Activated CD4-positive, alpha-beta T cell treated with anti-CD3 and anti-CD28 coated beads, Interleukin-2, Interleukin-6, amounts not matched to agents 100 ng/mL and 50 ng/mL, durations not matched to agents 16 hours and 8 hours (primary cell): Measurements from ENCODE around the gene DPEP2NB.
"Not testable (repeated sequence)": the region's sequence is repeated elsewhere in the genome, so short reads cannot be mapped to it uniquely, and the experiment has no call there.

Experiments
- DNase-seq: peaks from one replicate; pipeline ENCODE4 v3.0.0-alpha.2; 2020

DPEP2NB gene

DNA sequence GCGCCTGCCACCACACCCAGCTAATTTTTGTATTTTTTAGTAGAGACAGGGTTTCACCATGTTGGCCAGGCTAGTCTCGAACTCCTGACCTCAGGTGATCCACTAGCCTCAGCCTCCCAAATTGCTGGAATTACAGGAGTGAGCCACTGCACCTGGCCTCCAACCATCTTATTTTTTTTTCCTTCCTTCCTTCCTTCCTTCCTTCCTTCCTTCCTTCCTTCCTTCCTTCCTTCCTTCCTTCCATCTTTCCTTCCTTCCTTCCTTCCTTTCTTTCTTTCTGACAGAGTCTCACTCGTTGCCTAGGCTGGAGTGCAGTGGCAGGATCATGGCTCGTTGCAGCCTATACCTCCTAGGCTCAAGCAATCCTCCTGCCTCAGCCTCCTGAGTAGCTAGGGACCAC lies 5.8 kb downstream of the DPEP2NB start:
- not testable (repeated sequence) for DNase-seq

DNA sequence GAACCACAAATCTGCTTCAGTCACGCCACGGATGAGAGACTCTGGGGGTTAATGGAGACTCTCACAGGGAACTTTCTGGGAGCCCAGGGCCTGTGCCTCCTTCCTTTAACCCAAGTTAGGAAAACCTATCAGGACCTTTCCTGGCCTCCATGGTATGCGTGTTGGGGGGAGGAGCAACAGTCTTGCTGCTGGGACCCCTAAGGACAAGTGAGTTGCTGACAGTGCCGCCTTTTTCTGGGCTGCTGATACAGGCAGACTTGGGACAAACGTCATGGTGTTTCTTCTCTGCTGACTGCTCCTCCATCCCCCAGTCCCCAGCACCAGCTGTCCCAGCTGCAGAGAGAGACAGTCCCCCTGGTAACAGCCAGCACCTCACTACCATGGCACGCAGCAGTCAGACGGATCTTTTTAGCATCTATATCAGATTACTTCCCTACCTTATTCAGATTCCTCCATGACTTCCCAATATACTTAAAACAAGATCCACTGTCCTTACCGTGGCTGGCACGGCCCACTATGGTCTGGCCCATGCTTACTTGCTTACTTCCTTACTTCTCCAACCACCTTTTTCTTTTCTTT lies 6.5 kb downstream of the DPEP2NB start:
- no peak for DNase-seq

DNA sequence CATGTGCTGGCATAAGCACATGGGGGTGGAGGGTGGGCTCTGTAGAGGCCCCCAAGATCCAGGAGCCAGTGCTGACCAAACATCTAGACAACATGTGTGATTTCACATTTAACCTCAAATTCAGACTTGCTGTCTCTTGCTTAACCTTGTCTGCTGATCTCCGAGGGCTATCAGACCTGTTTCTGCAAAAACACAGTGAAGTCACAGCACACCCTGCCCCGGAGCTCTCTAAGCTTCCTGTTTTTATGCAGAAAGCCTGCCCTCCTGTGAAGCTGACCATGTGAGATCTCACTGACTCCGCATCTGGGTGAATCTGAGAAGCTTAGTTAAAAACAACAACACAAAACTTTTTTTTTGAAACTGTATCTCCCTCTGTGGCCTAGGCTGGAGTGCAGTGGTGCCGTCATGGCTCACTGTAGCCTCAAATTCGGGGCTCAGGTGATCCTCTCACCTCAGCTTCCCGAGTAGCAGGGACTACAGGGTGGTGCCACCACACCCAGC lies 9.9 kb downstream of the DPEP2NB start:
- no peak for DNase-seq

DNA sequence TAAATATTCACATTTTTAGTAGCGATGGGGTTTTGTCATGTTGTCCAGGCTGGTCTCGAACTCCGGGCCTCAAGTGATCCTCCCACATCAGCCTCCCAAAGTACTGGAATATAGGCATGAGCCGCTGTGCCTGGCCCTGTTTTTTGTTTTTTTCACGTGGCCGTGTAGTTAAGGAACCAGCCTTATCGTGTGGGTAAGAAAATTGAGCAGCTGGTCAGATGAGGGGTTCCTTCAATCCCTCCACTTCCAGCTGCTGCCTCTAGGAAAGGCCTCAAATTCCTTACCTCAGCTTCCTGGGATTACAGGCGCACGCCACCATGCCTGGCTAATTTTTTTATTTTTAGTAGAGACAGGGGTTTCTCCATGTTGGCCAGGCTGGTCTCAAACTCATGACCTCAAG lies 10.5 kb downstream of the DPEP2NB start:
- DNase-seq = no peak

DNA sequence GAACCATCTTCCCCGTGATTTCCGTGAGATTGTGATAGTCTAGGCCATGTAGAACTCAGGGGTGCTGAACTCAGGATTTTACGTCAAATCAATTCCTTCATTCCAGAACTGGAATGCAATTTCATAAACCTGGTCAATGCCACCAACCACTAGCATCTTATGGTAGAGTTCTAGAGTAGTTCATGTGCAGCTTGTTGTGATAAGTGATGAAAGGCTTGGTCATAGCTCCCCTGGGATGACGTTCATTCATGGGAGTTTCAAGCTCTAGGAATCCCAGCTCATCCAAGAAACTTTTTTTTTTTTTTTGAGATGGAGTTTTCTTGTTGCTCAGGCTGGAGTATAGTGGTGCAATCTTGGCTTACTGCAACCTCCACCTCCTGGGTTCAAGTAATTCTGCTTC lies 12.7 kb downstream of the DPEP2NB start:
- DNase-seq = no peak

DNA sequence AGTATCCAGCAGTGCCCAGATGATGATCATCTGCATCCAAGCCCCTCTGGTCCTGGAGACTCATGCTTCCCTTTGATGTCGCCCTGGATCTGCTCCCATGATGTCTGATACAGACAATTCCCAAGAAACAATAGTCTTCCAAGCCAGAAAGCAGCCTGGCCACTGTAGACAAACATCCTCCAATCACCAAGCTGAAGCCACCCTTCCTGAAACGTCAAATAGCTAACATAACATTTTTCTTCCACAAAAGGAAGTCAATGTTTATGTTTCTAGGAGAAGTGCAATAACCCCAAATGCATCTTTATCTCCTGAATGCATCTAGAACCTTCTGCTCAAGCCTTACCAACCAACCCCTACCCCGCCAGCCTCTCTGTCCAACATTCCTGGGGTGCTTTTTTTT lies 15.3 kb downstream of the DPEP2NB start:
- DNase-seq = no peak

DNA sequence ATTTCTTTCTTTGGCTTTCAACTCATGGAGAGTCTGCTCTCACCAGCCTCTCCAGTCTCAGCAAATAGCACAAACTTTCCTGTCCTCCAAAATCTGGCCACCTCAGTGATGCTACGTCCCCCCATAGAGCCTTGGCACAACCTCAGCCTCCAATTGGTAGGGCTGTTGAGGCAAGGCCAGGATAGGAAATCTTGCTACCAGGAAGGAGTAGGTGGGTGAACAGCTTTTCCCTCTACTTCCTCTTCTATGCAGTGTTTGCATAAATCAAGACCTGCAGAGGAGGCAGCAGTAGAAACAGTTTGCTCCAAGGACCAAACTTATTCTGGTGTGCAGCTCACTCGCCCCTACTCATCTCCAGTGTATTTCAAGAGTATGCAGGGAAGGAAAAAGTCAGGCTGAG lies 15.7 kb downstream of the DPEP2NB start:
- no peak for DNase-seq

DNA sequence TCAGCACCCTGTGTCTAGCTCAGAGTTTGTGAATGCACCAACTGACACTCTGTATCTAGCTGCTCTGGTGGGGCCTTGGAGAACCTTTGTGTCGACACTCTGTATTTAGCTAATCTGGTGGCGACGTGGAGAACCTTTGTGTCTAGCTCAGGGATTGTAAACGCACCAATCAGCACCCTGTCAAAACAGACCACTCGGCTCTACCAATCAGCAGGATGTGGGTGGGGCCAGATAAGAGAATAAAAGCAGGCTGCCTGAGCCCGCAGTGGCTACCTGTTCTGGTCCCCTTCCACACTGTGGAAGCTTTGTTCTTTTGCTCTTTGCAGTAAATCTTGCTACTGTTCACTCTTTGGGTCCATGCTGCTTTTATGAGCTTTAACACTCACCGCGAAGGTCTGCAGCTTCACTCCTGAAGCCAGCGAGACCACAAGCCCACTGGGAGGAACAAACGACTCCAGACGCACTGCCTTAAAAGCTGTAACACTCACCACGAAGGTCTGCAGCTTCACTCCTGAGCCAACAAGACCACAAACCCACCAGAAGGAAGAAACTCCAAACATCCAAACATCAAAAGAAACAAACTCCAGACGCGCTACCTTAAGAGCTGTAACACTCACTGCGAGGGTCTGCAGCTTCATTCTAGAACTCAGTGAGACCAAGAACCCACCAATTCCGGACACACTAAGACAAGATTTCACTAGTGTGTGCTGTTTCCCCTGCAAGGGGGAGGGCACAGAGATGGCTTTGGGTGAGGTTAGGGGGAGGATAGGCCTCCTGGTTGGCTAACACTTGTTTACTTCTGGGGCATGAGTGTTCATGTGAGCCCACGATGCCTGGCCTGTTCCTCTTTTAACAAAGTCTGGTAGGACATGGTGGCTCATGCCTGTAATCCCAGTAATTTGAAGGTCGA lies 16.7 kb downstream of the DPEP2NB start, which contains the start of gene DPEP2:
Gene DPEP2 (minus strand): TSS at position 706 of the 910 bp plus-strand sequence. CDS start 6,272 bp downstream, outside the sequence.
- DNase-seq = peak; percentile 46

DNA sequence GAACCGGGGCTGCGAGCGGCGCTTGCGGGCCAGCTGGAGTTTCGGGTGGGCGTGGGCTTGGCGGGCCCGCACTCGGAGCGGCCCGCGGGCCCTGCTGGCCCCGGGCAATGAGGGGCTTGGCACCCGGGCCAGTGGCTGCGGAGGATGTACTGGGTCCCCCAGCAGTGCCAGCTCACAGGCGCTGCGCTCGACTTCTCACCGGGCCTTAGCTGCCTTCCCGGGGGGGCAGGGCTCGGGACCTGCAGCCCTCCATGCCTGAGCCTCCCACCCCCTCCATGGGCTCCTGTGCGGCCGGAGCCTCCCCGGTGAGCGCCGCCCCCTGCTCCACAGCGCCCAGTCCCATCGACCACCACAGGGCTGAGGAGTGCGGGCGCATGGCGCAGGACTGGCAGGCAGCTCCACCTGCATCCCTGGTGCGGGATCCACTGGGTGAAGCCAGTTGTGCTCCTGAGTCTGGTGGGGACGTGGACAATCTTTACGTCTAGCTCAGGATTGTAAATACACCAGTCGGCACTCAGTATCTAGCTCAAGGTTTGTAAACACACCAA lies 17.4 kb downstream of the DPEP2NB start:
- DNase-seq = not testable (repeated sequence)

DNA sequence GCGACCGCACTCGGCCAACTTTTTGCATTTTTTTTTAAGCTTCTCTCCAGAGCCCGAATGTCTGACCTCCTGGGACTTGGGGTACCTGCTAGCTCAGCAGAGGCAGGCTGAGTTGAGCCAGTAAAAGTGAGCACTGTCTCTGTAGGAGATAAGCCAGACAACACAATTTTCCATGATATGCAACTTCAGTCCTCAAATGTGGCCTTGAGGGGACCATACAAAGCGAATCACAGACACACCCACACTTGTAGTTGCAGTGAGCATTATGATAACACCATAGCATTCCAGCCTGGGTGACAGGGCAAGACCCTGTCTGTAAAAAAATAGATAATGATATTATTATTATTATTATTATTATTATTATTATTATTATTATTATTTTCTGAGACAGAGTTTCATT lies 19.0 kb downstream of the DPEP2NB start:
- no peak for DNase-seq

DNA sequence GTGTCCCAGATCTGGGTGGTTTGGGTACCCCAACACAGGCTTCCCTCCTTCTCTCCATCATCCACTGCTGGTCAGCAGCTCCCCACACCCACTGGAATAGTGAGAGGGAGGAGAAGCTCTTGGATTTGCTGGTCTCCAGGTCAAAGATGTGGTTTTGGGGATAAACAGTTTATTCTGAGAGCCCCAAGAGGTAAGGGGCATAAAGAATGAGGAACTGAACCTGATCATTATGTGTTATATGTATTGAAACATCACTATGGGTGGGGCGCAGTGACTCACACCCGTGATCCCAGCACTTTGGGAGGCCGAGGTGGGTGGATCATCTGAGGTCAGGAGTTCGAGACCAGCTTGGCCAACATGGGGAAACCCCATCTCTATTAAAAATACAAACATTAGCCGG lies 20.3 kb downstream of the DPEP2NB start:
- no peak for DNase-seq

DNA sequence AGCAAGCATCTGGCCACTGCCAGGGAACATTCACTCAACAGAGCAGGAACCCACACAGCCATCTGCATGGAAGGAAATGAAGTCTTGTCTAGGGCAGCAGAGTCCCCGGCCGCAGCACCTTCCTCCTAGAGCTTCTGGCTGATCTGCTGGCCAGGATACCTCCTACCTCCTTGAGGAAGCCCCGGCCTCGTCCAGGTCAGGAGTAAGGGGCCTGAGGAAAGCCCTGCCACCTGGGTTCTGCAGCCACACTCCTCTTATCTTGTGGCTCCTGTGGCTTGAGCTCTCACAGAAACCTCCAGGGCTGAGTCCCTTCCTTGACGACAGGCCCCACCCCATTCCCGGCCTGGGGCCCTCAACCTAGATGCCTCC lies 21.7 kb downstream of the DPEP2NB start:
- DNase-seq = not testable (repeated sequence)

DNA sequence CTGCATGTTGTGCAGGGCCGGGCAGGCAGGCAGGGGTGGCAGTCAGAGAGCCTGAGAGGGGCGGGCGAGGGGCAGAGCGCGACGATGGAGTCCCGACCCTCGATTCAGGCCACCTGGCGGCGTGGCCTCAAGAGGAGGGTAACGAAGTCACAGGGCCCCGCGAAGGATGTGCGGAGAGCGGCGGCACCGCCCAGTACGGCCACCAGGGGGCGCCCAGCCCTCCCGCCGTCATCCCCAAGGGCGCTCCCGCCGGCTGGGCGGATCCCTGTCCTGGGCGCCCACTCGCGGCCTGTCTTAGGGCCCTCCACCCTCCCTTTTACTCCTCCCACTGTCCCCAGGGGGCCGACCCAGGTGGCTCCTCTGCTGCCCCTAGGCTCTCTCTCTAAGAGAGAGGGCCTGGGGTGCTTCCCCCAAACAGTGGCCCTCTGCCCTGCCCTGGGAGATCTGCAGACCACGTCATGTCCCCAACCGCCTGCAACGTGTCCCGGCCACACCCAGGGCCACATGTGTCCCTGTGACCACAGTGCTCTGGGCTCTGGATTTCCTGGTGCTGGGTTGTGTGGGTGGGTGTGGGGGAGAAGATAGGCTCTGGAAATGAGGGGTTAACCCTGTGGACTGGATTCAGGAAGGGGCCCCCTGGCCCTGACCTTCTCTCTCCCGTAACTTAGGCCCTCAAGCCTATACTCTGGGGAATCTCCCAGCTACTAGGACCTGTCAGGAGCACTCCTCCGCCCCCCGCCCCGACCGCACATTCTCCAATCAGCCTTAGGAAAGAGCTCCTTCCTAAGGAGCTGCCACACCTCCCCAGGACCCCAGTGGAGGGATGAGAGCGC lies 22.3 kb downstream of the DPEP2NB start:
- DNase-seq = peak; percentile 89

DNA sequence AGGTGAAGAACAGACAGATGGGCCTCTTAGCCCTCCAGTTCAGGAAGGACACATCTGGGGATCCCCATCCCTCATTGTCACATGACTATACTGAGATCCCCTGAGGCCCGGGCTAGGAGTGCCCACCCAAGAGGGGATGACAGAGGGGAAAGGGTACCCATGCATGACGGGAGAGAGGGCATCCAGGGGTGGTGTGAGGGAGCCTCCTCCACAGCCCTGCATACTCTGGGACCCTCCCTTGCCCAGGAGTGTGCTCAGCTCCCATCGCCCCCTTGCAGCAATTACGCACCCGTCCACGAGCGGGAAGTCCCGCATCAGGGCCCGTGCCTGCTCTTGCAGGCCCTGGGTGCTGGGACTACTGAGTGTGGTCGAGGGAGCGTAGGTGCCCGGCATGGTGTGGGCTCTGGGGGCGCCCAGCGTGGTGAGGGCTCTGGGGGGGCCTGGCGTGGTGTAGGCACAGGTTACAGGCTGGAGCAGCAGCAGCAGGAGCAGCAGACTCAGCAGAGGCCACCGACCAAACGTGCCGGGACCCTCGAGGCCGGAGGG lies 23.0 kb downstream of the DPEP2NB start:
- DNase-seq = no peak

DNA sequence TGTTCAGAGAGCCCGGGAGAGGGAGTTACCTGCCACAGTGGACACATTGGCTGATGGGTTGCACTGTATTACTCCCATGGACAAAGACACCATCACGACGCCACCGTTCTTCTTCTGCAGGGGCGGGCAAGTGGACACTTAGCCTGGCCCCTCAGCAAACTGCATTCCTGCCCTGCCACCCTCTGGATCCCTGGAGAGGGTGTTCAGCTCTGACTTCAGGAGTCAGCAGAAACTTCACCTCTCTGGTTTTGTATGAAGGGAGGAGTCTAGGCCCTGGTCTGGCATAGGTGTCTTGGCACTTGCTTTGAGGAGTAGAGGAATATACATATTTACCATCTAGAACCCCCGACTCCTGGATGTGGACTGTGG lies 25.7 kb downstream of the DPEP2NB start:
- no peak for DNase-seq

DNA sequence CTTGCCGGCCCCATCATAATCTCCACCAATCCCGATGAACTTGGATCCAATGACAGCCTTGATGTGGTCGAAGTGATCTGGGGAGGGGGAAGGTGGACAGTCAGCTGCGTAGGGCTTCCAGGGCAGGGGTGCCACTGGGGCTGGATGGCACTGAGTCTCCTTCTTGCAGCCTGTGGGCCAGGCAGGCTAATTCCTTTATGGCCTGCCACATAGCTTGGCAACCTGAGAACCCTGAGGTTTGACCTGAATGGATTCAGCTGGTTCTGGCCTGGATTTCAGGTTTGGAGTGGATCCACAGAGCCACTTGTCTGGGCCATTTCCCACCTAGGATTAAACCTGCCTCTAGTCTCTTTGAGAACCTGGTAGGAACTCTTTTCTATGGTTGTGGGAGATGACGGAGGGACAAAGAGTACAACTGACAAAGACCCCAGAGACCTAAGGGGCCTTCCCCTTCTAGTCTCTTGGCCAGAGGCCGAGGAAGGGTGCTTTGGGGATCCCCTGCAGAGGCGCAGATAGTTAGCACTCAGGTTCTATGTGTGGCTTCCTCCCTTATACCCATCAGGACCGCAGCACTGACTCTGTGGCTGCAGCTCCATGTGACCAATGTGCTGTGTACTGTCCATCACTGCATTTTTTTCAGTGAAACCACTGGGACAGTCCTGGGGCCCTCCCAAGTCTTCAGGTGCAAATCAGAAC lies 26.2 kb downstream of the DPEP2NB start:
- no peak for DNase-seq

DNA sequence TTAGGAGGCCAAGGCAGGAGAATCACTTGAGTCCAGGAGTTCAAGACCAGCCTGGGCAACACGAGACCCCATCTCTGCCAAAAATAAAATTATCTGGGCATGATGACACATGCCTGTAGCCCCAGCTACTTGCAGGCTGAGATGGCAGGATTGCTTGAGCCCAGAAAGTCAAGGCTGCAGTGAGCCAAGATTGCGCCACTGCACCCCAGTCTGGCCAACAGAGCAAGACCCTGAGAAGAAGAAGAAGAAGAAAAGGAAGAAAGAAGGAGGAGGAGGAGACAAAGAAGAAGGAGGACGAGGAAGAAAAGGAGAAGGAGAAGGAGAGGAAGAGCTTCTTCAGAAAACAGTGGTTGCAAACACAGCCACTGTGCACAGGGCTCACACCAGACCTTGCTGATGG lies 27.0 kb downstream of the DPEP2NB start:
- DNase-seq = no peak

DNA sequence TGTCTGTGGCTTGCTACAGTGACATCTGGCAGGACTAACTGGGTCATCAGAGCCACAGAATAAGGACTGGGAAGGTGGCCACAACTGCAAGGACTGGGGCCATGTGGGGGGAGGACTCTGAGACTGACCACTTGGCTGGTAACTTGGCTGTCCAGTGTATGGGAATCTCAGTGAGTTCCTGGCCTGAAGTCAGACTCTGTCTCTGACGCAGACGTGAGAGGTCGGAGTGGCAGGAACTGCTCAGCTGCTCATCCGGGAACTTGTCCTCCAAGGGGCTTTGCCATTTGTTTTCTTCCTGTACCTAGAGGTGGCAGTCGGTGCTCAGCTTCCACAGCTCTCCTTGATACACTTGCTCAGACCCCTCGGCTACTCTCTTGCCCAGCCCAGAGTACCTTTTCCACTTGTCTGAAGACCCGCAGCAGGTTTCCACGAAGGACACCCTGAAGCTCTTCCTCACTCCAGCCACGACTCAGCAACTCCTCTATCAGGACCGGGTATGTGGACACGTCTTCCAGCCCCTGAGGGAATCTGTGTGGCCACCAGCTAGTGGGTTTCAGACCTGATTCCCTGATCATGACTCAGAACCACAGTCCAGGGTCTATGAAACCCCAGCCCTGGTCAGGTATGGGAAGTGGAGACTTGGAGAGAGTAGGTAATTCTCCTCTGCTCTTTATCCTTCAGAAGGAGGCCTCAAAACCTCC lies 28.1 kb downstream of the DPEP2NB start:
- no peak for DNase-seq

DNA sequence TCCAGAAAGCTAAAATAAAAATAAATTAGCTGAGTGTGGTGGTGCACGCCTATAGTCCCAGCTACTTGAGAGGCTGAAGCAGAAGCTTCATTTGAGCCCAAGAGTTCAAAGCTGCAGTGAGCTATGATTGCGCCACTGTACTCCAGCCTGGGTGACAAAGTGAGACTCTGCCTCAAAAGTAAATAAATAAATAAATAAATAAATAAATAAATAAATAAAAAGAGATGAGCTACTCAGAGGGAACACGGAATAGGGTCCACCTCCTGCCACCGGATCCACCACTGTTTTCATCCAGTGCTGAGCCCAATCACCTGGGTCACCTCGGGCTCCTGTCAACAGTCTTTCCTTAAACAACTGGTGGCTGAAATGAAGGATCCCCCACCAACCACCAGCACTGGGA lies 28.8 kb downstream of the DPEP2NB start:
- no peak for DNase-seq

DNA sequence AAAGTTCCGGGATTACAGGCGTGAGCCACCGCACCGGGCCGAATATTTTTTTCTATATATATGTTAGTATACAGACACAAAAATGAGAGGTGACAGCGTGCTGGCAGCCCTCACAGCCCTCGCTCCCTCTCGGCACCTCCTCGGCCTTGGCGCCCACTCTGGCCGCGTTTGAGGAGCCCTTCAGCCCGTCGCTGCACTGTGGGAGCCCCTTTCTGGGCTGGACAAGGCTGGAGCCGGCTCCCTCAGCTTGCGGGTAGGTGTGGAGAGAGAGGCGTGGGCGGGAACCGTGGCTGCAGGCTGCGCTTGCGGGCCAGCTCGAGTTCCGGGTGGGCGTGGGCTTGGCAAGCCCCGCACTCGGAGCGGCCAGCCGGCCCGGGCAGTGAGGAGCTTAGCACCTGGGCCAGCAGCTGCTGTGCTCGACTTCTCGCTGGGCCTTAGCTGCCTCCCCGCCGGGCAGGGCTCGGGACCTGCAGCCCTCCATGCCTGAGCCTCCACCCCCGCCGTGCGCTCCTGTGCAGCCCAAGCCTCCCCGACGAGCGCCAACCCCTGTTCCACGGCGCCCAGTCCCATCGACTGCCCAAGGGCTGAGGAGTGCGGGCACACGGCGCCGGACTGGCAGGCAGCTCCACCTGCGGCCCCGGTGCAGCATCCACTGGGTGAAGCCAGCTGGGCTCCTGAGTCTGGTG lies 33.6 kb downstream of the DPEP2NB start:
- no peak for DNase-seq
